Measurements from ENCODE around the gene PFN4. TPM values are rescaled to one million over a fixed set of nuclear protein-coding genes. Genes with fewer than 3 reads are reported as not detected.

PFN4 gene
- total and polyA plus RNA-seq, 2 of the 4 experiments (the other 2 are of a cell fraction): 0.36 to 0.48 TPM

DNA sequence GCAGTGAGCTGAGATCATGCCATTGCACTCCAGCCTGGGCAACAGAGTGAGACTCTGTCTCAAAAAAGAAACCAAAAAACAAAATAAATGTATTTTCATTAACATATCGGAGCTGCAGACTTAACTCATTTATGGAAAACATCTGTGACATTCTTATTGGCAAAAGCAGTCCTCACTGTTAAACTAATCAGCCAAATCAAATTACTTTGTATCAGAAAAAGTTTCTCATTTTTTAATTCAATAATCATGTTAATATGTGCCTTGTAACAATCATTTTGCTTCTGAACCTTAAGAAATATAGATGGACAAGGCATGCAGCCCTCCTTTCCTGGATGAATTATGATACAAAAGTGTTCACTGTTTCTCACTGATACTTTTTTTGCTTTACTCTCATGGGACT, 20.5 kb downstream of the PFN4 start:
- no peak overlapping the region for H2BK5ac ChIP-seq (ENCODE audit: low read depth, low read length, poor library complexity, severe bottlenecking)
- in situ Hi-C loops (cut with MboI; ENCODE audit: low sequenced_read_pairs) (no loop called here), intact Hi-C loops (cut with micrococcal nuclease) (no loop called here), dilution Hi-C loops (cut with HindIII; ENCODE audit: low sequenced_read_pairs, unreplicated experiment) (no loop called here)
- no peak overlapping the region for H4K91ac ChIP-seq (ENCODE audit: insufficient read depth, low read depth, low read length)
- WGBS, 2 experiments (ENCODE audit: extremely low coverage in 2 of 2, insufficient read length in 1 of 2): no CpG with 5 or more reads among the region's 1 CpG
- no peak overlapping the region for H3K56ac ChIP-seq (ENCODE audit: extremely low read depth, insufficient read depth, low read length)
- H3K27me3 ChIP-seq (ENCODE audit: control insufficient read depth, insufficient read depth, low read length): no peaks in the 10 kb centered on the region
- no peaks in the 10 kb centered on the region for H3K9me1 ChIP-seq (ENCODE audit: insufficient read depth, low read length)
- no peak overlapping the region for H2BK20ac ChIP-seq (ENCODE audit: low read depth, low read length)
- no peak overlapping the region for H2AK5ac ChIP-seq (ENCODE audit: low read depth, low read length)
- DNase-seq (no peak), ATAC-seq (ENCODE audit: low read depth) (no peak)
- H3K9ac ChIP-seq (ENCODE audit: low read depth, low read length): no peak overlapping the region
- no peaks in the 10 kb centered on the region; the same call in 1 of the 2 replicates for H3K9me3 ChIP-seq (ENCODE audit: control insufficient read depth, insufficient read depth, low read length)
- no TSS peak for BruUV-seq (replicated peaks)
- no peaks in the 10 kb centered on the region for H4K20me1 ChIP-seq (ENCODE audit: insufficient read depth, low read length)
- no peak overlapping the region for H2BK120ac ChIP-seq (ENCODE audit: low read depth, low read length)
- no peak overlapping the region for H2BK15ac ChIP-seq (ENCODE audit: low read depth, low read length)
- H3K23ac ChIP-seq (ENCODE audit: low read depth, low read length): no peak overlapping the region
- H3K36me3 ChIP-seq (ENCODE audit: control insufficient read depth, insufficient read depth, low read length): 0 out of 2 replicates have a peak, but pooled peaks cover 2% of the 10 kb centered on the region
- no peaks in the 10 kb centered on the region for H3K4me1 ChIP-seq (ENCODE audit: control insufficient read depth, insufficient read depth, low read length)
- CTCF ChIA-PET: no interaction called here
- no peak overlapping the region for H3K27ac ChIP-seq (ENCODE audit: insufficient read depth, low read length)
- TF ChIP-seq NFE2L2 (IDR thresholded peaks at IDR 0.05; ENCODE audit: low read depth, low read length) (no peak), CHD1 (IDR thresholded peaks at IDR 0.05; ENCODE audit: low read depth, low read length) (no peak), RFX5 (IDR thresholded peaks at IDR 0.05; ENCODE audit: low read depth, low read length) (no peak), RCOR1 (IDR thresholded peaks at IDR 0.05; ENCODE audit: insufficient replicate concordance, low read length) (no peak), BHLHE40 (IDR thresholded peaks at IDR 0.05; ENCODE audit: low read depth, low read length) (no peak), MAZ (IDR thresholded peaks at IDR 0.05; ENCODE audit: borderline replicate concordance, low read depth, low read length) (no peak), MXI1 (IDR thresholded peaks at IDR 0.05; ENCODE audit: borderline replicate concordance, low read depth, low read length) (no peak), MAFK (IDR thresholded peaks at IDR 0.05; ENCODE audit: low read depth, low read length) (no peak), SMC3 (IDR thresholded peaks at IDR 0.05; ENCODE audit: low read depth, low read length) (no peak), CEBPB (IDR thresholded peaks at IDR 0.05; ENCODE audit: low read depth, low read length) (no peak), POLR2A (IDR thresholded peaks at IDR 0.05; ENCODE audit: low read depth, low read length) (no peak)
- TF ChIP-seq, protein P1, sequence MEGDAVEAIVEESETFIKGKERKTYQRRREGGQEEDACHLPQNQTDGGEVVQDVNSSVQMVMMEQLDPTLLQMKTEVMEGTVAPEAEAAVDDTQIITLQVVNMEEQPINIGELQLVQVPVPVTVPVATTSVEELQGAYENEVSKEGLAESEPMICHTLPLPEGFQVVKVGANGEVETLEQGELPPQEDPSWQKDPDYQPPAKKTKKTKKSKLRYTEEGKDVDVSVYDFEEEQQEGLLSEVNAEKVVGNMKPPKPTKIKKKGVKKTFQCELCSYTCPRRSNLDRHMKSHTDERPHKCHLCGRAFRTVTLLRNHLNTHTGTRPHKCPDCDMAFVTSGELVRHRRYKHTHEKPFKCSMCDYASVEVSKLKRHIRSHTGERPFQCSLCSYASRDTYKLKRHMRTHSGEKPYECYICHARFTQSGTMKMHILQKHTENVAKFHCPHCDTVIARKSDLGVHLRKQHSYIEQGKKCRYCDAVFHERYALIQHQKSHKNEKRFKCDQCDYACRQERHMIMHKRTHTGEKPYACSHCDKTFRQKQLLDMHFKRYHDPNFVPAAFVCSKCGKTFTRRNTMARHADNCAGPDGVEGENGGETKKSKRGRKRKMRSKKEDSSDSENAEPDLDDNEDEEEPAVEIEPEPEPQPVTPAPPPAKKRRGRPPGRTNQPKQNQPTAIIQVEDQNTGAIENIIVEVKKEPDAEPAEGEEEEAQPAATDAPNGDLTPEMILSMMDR (conservative IDR thresholded peaks at IDR 0.05; ENCODE audit: low read depth, low read length): no peak
- TF ChIP-seq, protein P2, sequence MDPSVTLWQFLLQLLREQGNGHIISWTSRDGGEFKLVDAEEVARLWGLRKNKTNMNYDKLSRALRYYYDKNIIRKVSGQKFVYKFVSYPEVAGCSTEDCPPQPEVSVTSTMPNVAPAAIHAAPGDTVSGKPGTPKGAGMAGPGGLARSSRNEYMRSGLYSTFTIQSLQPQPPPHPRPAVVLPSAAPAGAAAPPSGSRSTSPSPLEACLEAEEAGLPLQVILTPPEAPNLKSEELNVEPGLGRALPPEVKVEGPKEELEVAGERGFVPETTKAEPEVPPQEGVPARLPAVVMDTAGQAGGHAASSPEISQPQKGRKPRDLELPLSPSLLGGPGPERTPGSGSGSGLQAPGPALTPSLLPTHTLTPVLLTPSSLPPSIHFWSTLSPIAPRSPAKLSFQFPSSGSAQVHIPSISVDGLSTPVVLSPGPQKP (IDR thresholded peaks at IDR 0.05; ENCODE audit: borderline replicate concordance, low read depth, low read length): no peak
- TF ChIP-seq, protein P3, sequence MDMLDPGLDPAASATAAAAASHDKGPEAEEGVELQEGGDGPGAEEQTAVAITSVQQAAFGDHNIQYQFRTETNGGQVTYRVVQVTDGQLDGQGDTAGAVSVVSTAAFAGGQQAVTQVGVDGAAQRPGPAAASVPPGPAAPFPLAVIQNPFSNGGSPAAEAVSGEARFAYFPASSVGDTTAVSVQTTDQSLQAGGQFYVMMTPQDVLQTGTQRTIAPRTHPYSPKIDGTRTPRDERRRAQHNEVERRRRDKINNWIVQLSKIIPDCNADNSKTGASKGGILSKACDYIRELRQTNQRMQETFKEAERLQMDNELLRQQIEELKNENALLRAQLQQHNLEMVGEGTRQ (IDR thresholded peaks at IDR 0.05; ENCODE audit: low read depth, low read length): no peak
- no peak overlapping the region for H2AK9ac ChIP-seq (replicated peaks; ENCODE audit: low read depth, low read length, poor library complexity)
- H3K79me1 ChIP-seq (ENCODE audit: low read depth in 1 of 2, low read length in 2 of 2): no peaks in the 10 kb centered on the region
- no peak overlapping the region for H4K5ac ChIP-seq (ENCODE audit: low read depth, low read length)
- no peak overlapping the region for H3K18ac ChIP-seq (ENCODE audit: low read depth, low read length)
- H3K4ac ChIP-seq (ENCODE audit: low read depth, low read length): no peak overlapping the region
- H3K14ac ChIP-seq (replicated peaks; ENCODE audit: low read depth, low read length): no peak overlapping the region
- no peak overlapping the region for H4K8ac ChIP-seq (ENCODE audit: low read depth in 2 of 2, low read length in 2 of 2)
- POLR2A ChIA-PET (ENCODE audit: unreplicated experiment): no interaction called here
- no peak overlapping the region for H3K4me3 ChIP-seq (ENCODE audit: insufficient read depth, low read depth, low read length)
- H3K4me2 ChIP-seq (ENCODE audit: low read depth, low read length): no peak overlapping the region
- H2AFZ ChIP-seq (replicated peaks; ENCODE audit: low read length, poor library complexity): no peak overlapping the region
